KOPT-K1 (cell line): Measurements from ENCODE around the gene FCER1A.
"Not testable (repeated sequence)": the region's sequence is repeated elsewhere in the genome, so short reads cannot be mapped to it uniquely, and the experiment has no call there.

Experiments used
- H3K27ac ChIP-seq: fragments of 200-600 bp; sonication (generic); 2 replicates; pipeline ENCODE4 v1.5.1; 2016; ENCODE audit warnings: antibody characterized with exemption, mild to moderate bottlenecking, low read depth, low read length; ENCODE audit not compliant: poor library complexity, severe bottlenecking
- H3K36me3 ChIP-seq: fragments of 200-600 bp; sonication (generic); 2 replicates; pipeline ENCODE4 v1.5.1; 2017; ENCODE audit warnings: antibody characterized with exemption, mild to moderate bottlenecking, low read length, moderate library complexity; ENCODE audit not compliant: insufficient read depth
- H3K9me3 ChIP-seq: fragments of 200-600 bp; sonication (generic); 2 replicates; pipeline ENCODE4 v1.5.1; 2017; ENCODE audit warnings: antibody characterized with exemption, low read length, mild to moderate bottlenecking; ENCODE audit not compliant: insufficient read depth, poor library complexity, severe bottlenecking

FCER1A gene

DNA sequence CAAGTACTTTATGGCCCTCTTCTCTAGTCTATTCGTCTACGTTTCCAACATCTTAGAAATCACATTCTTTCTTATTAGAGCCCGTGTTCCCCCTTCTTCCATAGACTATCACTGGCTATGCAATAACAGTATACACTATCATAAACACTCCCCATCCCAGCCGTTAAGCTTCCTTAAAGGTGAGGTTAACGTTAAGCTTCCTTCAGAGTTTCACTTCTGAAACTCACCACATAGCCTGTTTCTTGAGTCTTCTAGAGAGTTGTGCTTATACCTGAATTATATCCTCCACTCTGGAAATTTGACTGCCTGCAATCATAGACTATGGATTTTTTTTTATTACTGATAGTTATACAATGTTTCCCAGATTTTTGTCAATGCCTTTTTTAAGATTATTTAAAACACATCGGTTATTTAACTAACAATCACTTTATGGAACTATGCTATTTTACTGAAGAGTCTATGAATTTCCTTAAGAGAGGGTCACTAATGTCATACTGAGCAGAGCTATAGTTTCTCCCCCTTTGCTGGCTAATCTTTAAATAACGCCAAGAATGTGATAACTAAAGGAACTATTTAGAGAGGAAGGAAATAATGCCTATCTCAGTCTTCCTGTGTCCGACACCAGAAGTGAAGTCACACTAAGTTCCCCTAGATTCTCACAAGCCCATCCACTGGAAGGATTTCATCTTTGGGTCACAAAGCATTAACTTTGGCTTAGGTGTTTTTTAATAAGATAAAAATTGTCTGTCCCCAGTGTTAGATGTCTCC lies 16.8 kb downstream of the FCER1A start:
- H3K36me3 ChIP-seq: no peaks in the 10 kb centered on the region
- no peaks in the 10 kb centered on the region for H3K9me3 ChIP-seq
- no peak overlapping the region for H3K27ac ChIP-seq

DNA sequence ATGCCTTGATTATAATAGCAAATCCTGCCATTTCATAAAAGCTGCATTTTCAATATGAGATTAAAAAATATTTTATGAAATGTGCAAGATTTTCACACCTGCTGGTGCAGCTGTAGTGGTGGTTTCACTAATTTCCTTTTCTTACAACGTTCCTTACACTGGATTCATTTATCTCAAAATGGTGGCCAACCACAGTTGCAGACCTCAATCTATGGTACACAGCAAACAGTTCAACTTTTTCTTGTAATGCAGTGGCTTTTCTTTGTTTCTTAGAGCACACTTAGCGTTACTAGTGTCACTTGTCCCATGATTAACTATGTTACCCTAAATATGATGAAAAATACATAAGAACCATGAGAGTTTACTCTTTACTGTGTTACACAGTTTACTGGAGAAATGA lies 32.7 kb downstream of the FCER1A start:
- H3K9me3 ChIP-seq: no peaks in the 10 kb centered on the region
- no peaks in the 10 kb centered on the region for H3K36me3 ChIP-seq
- H3K27ac ChIP-seq: no peak overlapping the region

DNA sequence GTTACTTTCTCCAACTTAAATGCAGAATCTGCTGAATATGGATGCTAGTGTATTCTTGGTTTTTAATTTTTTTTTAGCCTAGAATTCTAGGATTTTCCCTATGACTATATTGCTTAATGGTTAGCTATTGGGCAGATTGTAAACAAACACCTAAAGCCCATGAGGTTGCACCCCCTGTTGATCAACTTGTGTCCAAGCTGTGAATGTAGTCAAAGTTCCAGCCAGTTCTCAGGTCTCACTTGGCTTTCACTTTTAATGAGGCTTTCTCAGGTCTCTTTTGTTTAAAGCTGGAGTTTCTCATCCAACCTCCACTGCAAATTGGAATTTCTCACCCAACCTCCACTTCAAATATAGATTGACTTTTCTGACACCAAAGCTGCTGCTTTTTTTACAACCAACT lies 35.9 kb downstream of the FCER1A start:
- Histone ChIP-seq H3K36me3 (no peaks in the 10 kb centered on the region), H3K27ac (no peak overlapping the region), H3K9me3 (no peaks in the 10 kb centered on the region)

DNA sequence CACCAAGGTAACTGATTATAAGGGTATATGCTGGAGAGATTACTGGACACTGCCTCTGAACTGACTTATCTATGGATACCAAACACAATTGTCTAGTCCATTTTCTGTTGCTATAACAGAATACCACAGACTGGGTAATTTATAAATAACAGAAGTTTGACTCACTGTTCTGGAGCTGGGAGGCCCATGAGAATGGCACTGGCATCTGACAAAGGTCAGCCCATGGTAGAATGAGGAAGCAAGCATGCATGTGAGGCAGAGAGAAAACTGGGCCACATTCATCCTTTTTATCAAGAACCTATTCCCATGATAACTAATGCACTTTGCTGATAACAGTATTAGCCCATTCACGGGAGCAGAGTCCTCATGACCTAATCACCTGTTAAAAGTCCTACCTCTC lies 37.4 kb downstream of the FCER1A start:
- H3K36me3 ChIP-seq: no peaks in the 10 kb centered on the region
- no peak overlapping the region for H3K27ac ChIP-seq
- H3K9me3 ChIP-seq: no peaks in the 10 kb centered on the region

DNA sequence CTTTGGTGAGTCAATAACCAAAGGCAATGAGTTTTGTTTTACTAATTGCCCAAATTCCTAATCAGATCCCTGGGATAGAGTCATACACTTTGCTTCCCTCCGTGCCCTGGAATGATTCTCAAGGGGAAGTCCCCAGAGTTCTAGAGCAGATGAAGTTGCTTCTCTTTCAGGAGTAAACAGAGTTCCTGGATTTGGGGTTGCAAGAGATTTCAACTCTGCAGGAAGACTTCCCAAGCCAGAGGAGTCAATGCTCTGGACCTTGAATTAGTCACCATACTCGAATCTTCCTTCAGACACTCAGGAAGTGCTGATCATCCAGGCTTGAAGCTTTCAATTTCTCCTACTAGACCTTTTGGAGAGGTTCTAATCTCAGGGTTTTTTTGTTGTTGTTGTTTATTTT lies 39.6 kb downstream of the FCER1A start:
- Histone ChIP-seq H3K36me3 (no peaks in the 10 kb centered on the region), H3K9me3 (no peaks in the 10 kb centered on the region), H3K27ac (no peak overlapping the region)

DNA sequence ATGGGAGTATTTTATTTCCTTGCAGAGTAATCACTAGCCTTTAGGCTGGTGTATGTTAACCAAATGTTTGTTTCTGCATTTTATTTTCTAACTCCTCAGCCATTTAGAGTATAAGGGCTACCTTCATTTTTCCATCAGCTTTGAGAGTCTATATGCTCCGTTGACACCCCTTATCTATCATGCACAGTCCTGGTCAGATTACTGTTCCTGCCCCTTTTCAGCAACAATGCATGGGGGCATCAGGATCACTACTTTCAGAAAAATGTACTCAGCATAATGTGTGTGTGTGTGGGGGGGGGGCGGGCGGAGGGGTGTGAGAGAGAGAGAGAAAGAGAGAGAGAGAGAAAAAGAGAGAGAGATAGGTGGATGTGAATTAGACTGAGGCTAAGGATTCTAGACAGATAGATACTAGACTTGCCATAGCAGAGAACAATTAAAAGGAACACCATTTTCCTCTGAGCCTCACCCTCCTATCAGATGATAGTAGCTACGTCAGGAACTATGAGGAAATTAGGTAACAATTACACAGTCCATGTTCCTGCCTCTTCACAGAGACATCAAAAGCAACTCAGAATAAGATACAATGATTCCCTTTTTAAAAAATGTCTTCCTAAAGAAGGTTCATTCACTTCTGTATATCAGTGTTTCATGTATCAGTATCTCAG lies 40.8 kb downstream of the FCER1A start:
- Histone ChIP-seq H3K36me3 (no peaks in the 10 kb centered on the region), H3K27ac (no peak overlapping the region), H3K9me3 (no peaks in the 10 kb centered on the region)

DNA sequence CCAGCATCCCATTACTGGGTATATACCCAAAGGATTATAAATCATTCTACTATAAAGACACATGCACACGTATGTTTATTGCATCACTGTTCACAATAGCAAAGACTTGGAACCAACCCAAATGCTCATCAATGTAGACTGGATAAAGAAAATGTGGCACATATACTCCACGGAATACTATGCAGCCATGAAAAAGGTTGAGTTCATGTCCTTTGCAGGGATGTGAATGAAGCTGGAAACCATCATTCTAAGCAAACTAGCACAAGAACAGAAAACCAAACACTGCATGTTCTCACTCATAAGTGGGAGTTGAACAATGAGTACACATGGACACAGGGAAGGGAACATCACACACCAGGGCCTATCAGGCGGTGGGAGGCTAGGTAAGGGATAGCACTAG lies 47.2 kb downstream of the FCER1A start:
- H3K9me3 ChIP-seq, H3K27ac ChIP-seq, H3K36me3 ChIP-seq: not testable (repeated sequence)

DNA sequence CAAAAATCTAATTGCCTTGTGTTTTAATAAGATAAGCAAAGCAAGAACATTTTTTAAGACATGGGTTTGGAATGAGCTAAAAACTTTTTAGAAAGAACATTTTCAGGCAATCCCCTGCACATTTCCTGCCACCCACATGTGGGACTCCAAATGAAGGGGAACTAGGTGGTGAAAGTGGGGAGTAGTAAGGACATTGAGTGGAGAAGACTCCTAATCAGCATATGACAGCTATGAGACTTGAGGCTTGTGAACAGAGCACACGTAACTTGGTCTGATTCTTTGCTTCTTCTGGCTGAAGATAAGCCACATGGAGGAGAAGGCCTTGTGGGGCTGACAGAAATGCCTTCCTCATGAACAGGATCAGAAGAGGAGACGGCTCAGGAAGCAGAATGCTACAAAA lies 50.3 kb downstream of the FCER1A start:
- Histone ChIP-seq H3K27ac (no peak overlapping the region), H3K9me3 (no peaks in the 10 kb centered on the region), H3K36me3 (no peaks in the 10 kb centered on the region)
